GM10266 (cell line): ENCODE results near the gene CCDC8.
"Not testable (repeated sequence)": the region's sequence is repeated elsewhere in the genome, so short reads cannot be mapped to it uniquely, and the experiment has no call there.

Experiments
- DNase-seq: peaks from one replicate; pipeline ENCODE4 v3.0.0; 2012; ENCODE audit errors: extremely low spot score
- CTCF ChIP-seq: IDR thresholded peaks from 2 replicates; pipeline ENCODE4 v1.5.1; 2012; ENCODE audit warnings: mild to moderate bottlenecking, low read depth; ENCODE audit not compliant: control insufficient read depth, insufficient read depth; ENCODE audit errors: missing control alignments

The CCDC8 gene

GRCh38 chr19:46380690-46381089 is 32.7 kb downstream of the CCDC8 start:
- DNase-seq, result no peak
- no peak for TF ChIP-seq CTCF

GRCh38 chr19:46378268-46378667 is 35.1 kb downstream of the CCDC8 start:
- no peak for DNase-seq
- TF ChIP-seq CTCF, result no peak

- no peak for DNase-seq
Observed at GRCh38 chr19:46376241-46377153, 36.9 kb downstream of the CCDC8 start.

GRCh38 chr19:46375476-46376067 is 37.8 kb downstream of the CCDC8 start:
- not testable (repeated sequence) for DNase-seq

More at GRCh38 chr19:46376241-46377153, 36.9 kb downstream of the CCDC8 start:
- TF ChIP-seq CTCF, result no peak

GRCh38 chr19:46374536-46375475 is 38.6 kb downstream of the CCDC8 start:
- no peak for DNase-seq
- TF ChIP-seq CTCF, result no peak

- DNase-seq, result no peak
- no peak for TF ChIP-seq CTCF
Observed at GRCh38 chr19:46373491-46374359, 39.6 kb downstream of the CCDC8 start.
